Activated CD4-positive, alpha-beta memory T cell treated with anti-CD3 and anti-CD28 coated beads, Interleukin-2, amount 10 ng/mL, durations not matched to agents 7 days and 5 days (primary cell): ENCODE measurements around the gene ONECUT1. TPM values are rescaled to one million over a fixed set of nuclear protein-coding genes. Genes with fewer than 3 reads are reported as not detected.
A peak's percentile ranks its signal among the peaks of the same experiment; 100 is the strongest.

Source experiments
- CTCF ChIA-PET: fragments of 350-600 bp; sonication (Branson Sonifier 250); formaldehyde crosslinking; loops from one replicate; lab custom pipeline; 2021; ENCODE audit warnings: antibody characterized with exemption, inconsistent platforms; lab: Charles Lee
- POLR2A ChIA-PET: fragments of 350-600 bp; sonication (Branson Sonifier 250); formaldehyde crosslinking; loops from one replicate; lab custom pipeline; 2021; ENCODE audit warnings: antibody characterized with exemption; lab: Charles Lee
- DNase-seq: peaks from one replicate; pipeline ENCODE4 v3.0.0-alpha.2; 2020
- H3K27ac Mint-ChIP-seq: one replicate; pipeline ENCODE4 v1.8.0; 2021; ENCODE audit warnings: mild to moderate bottlenecking, mixed read lengths
- H3K27me3 Mint-ChIP-seq: one replicate; pipeline ENCODE4 v1.8.0; 2021; ENCODE audit warnings: mixed read lengths
- H3K36me3 Mint-ChIP-seq: one replicate; pipeline ENCODE4 v1.8.0; 2021; ENCODE audit warnings: low read depth, mixed read lengths
- H3K4me1 Mint-ChIP-seq: one replicate; pipeline ENCODE4 v1.8.0; 2021; ENCODE audit warnings: mixed read lengths
- H3K4me3 Mint-ChIP-seq: one replicate; pipeline ENCODE4 v1.8.0; 2021; ENCODE audit warnings: mild to moderate bottlenecking, mixed read lengths
- H3K9me3 Mint-ChIP-seq: one replicate; pipeline ENCODE4 v1.8.0; 2021; ENCODE audit warnings: mixed read lengths
- total RNA-seq, 2 experiments: library from RNA; stranded (reverse); gene quantifications; one replicate each; pipeline ENCODE4 v1.2.3, GENCODE V29; 2021

The ONECUT1 gene
- total RNA-seq, 2 experiments from 2014 or later = not detected

DNA sequence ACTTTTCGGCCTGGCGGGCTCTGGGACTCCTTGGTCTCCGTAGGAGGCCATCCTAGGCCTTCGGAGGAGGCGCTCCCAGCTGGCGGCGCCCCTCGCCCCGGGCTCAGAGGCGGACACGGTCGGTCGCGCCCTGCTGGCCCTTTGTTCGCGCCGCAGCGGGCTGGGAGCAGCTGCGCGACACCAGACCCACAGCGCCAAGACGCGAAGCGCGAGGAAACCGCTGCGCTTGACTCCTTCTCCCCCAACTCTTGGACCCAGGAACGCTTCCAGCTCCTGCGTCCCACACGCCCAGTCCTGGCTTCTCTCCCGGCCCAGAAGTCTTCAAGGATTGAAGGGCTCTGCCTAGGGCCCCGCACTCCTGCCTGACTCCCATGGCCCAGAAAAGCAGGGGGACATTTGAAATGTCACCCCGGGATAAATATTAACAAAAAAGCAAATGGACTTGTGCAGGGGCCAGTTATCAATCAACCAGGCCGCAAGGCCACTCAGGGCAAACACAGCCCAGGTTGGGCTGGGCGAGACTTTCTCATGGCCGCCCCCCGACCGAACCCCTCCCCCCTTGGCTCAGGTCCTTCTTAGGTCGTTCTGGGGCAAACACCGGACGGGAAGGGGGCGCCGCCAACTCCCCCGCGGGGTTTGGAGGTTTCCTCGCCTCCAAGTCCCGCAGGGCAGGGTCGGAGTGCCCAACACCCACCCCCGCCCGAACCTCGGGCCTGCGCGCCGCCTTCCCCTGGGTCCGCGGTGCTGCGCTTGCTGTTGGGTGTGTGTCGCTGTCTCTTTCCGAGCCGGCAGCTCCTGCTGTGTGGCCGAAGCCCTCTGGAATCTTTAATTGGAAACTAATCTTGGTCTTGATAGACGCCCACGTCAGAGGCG is 5.1 kb downstream of the ONECUT1 start:
- peaks cover 20% of the 10 kb centered on the region for H3K4me1 Mint-ChIP-seq
- no peak overlapping the region for H3K4me3 Mint-ChIP-seq
- no peaks in the 10 kb centered on the region for H3K9me3 Mint-ChIP-seq
- H3K27ac Mint-ChIP-seq = no peak overlapping the region
- POLR2A ChIA-PET = no interaction called here
- DNase-seq = no peak
- CTCF ChIA-PET = no interaction called here
- H3K36me3 Mint-ChIP-seq = peaks cover 2% of the 10 kb centered on the region
- peaks cover 85% of the 10 kb centered on the region for H3K27me3 Mint-ChIP-seq

DNA sequence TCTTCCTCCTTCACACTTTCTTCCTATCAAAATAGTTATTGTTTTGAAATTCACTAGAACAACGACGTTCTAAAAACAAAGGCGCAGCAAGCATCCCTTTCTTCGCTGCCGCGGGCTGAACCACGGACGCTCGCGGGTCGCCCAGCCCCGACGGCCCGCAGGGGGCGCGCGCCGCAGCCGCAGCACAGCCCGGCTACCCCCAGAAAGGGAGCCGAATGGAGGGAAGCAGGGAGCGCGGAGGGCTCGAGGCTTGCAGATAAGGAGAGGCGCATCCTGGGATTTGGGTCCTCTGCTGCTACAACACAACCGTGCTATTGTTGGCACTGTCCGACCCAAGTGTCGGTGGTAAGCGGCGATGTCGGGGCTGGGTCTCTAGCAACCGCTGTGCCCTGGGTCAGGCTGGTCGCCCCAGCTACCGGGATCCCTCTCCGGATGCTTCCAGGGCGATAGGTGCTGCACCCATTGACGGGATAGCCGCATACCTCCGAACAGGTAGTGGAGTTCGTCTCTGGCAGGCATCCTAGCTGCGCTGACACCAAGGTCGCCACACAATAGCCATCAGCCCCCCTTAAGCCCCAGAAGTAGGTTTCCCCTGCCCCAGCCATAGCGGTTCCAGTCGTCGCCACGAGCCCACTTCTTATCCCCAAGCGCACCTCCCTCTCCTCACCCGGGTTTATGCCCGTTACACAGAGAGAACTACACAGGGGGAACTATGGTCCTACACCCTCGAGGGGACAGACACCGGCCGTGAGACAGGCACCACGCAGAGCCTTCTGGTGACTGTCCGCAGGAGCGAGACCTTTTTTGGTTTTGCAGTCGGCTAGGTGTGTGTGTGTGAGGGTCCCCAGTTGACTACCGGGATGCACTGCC is 6.0 kb downstream of the ONECUT1 start:
- peaks cover 18% of the 10 kb centered on the region for H3K4me1 Mint-ChIP-seq
- ChIA-PET CTCF (interaction anchor here (1.8 kb wide), 1 partner anchor 20 kb away, joined by 4 read pairs; no protein-coding TSS in a partner anchor), POLR2A (no interaction called here)
- no peak overlapping the region for H3K27ac Mint-ChIP-seq
- peaks cover 2% of the 10 kb centered on the region for H3K36me3 Mint-ChIP-seq
- no peaks in the 10 kb centered on the region for H3K9me3 Mint-ChIP-seq
- H3K27me3 Mint-ChIP-seq = peaks cover 86% of the 10 kb centered on the region
- no peak overlapping the region for H3K4me3 Mint-ChIP-seq
- no peak for DNase-seq

DNA sequence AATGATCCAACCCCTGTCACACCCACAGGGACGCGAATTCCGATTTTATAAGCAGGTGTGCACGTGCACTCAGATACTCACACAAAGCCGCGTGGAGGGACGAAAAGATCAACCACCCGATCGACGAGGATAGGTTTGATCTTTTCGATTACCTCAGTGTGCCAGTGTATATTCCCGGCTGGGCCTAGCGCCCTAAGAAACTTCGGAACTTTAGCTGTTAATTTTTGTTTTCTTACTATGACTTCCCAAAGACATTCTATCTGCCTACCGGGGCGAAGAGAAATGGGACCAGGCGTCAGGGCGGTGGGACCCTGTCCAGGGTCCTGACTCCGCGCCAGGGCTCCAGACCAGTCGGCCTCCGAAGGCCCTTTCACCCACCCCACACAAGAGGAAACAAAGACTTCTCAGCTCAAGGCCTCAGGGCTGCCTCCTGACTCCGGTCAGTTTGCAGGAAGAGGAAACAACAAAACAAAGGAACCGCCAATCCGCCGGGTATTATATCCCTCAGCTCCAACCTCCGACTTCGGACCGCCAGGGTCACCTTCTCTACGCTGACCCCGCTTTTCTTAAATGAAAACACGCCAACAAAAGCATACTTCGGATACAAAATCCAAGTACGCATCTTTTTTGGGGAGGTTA is 6.8 kb downstream of the ONECUT1 start:
- H3K27ac Mint-ChIP-seq = no peak overlapping the region
- peaks cover 17% of the 10 kb centered on the region for H3K4me1 Mint-ChIP-seq
- DNase-seq = no peak
- no peak overlapping the region for H3K4me3 Mint-ChIP-seq
- ChIA-PET CTCF (interaction anchor here (0.6 to 1.8 kb wide), 5 partner anchors 14 to 556 kb away, joined by 3 to 4 read pairs (median 3); no protein-coding TSS in a partner anchor), POLR2A (interaction anchor here (0.9 to 1.0 kb wide), 2 partner anchors 9 to 17 kb away, joined by 3 to 4 read pairs; no protein-coding TSS in a partner anchor)
- H3K36me3 Mint-ChIP-seq = peaks cover 2% of the 10 kb centered on the region
- H3K9me3 Mint-ChIP-seq = no peaks in the 10 kb centered on the region
- peaks cover 81% of the 10 kb centered on the region for H3K27me3 Mint-ChIP-seq

DNA sequence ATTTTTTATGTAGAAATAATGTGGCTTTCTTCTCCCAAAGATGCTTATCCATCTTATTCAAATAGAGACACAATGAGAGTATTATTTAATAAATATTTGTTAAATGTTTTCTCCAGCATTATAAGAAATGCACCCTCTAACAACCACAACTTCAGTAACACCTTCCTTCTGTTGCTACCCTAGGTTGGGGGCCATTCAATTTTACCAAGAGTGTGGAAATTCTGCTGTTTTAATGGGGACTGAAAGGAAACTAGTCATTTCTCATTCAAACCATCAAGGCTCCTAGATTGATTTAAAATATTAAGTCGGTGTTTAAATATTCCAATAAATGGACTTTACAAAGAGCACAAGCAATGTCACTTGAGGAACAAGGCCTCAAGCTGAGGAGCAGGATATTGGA is 7.6 kb downstream of the ONECUT1 start:
- Mint-ChIP-seq H3K4me1 (peaks cover 17% of the 10 kb centered on the region), H3K36me3 (peaks cover 2% of the 10 kb centered on the region), H3K9me3 (no peaks in the 10 kb centered on the region), H3K27ac (no peak overlapping the region), H3K4me3 (no peak overlapping the region), H3K27me3 (peaks cover 81% of the 10 kb centered on the region)
- POLR2A ChIA-PET = interaction anchor here (1.0 kb wide), 1 partner anchor 10 kb away, joined by 3 read pairs; no protein-coding TSS in a partner anchor
- DNase-seq = no peak
- CTCF ChIA-PET = interaction anchor here (0.5 to 1.8 kb wide), 5 partner anchors 13 to 23 kb away, joined by 3 to 4 read pairs (median 3); no protein-coding TSS in a partner anchor

DNA sequence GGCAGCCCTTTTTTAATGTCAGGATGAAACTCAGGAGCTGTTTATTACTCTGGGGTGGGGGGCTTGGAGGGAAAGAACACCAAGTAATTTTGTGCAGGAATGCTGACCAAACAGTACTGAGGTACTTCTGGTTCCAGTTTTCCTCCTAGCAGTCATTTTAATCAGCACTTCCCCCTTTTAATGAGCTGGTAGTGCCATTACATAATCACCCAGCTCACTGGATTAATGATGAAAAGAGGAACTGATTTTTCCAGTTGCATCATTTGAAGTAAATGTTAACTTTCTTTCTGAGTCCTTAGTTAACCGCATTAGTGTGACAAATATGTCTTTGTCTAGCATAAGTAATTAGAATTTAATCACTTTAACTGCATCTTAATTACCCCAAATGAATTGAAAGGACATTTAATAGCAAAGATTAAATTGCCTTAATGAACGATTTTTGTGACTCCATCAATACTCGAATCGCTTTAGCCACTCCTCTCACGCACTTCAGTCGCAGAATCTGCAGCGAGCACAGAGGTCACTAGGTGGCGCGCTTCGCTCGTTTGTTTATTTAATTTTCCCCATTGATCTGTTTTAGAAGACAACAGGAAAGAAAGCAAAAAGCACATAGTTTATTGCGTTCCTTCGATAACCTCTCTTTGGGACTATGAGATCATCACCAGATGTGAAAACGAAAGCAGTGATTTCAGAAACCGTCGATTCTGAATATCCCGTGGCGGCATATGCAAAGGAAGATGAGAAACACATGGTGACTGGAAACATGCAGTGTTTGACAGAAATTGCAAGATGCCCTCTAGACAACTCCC is 9.8 kb downstream of the ONECUT1 start:
- no peaks in the 10 kb centered on the region for H3K36me3 Mint-ChIP-seq
- peaks cover 16% of the 10 kb centered on the region for H3K4me1 Mint-ChIP-seq
- no peaks in the 10 kb centered on the region for H3K9me3 Mint-ChIP-seq
- CTCF ChIA-PET = interaction anchor here (0.8 to 1.4 kb wide), 3 partner anchors 30 to 449 kb away, joined by 3 to 4 read pairs (median 4); no protein-coding TSS in a partner anchor
- H3K4me3 Mint-ChIP-seq = no peak overlapping the region
- H3K27ac Mint-ChIP-seq = no peak overlapping the region
- H3K27me3 Mint-ChIP-seq = peaks cover 80% of the 10 kb centered on the region
- POLR2A ChIA-PET = no interaction called here
- DNase-seq = peak; percentile 80

DNA sequence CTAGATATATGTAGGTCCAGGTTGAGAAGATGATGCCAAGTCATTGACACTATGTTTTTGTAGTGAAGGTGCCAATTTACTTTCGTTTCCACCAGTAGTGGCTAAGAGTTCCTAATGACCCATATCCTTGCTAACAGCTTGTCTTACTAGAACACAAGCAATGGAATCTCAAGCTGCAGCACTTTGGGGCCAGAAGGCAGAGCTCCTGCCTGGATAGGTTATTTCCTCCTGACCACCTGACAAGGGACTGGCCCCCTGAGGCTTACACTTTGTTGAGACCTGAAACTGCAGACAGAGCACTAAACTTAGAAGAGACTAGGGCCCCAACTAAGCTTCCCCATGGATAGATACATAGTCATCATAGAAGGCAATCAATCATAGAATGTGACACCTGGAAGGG is 11.7 kb downstream of the ONECUT1 start:
- Mint-ChIP-seq H3K4me1 (peaks cover 14% of the 10 kb centered on the region), H3K27ac (no peak overlapping the region), H3K9me3 (no peaks in the 10 kb centered on the region), H3K4me3 (no peak overlapping the region), H3K27me3 (peaks cover 76% of the 10 kb centered on the region), H3K36me3 (no peaks in the 10 kb centered on the region)
- no peak for DNase-seq
- CTCF ChIA-PET = interaction anchor here (0.9 to 1.1 kb wide), 2 partner anchors 31 to 419 kb away, joined by 3 read pairs; no protein-coding TSS in a partner anchor
- POLR2A ChIA-PET = no interaction called here

DNA sequence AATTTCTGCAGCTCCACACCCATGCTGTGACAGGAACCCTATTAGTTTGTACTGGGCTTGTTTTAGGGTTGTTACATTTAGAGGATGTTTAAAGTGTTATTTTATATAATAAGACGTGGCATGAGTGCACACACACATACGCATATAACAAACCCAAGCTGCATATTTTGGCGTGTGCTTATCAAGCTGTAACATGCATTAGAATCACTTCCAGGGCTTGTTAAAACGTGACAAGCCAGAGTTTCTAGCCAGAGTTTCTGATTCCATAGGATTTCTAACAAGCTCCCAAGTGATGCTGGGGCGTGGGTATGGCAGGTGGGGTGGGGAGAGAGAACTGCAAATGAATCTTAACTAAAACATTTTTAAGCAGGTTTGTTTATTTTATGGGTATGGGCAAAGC is 17.4 kb downstream of the ONECUT1 start:
- Mint-ChIP-seq H3K36me3 (no peaks in the 10 kb centered on the region), H3K4me3 (no peak overlapping the region), H3K27me3 (peaks cover 70% of the 10 kb centered on the region), H3K27ac (no peak overlapping the region), H3K4me1 (no peaks in the 10 kb centered on the region), H3K9me3 (no peaks in the 10 kb centered on the region)
- POLR2A ChIA-PET = no interaction called here
- DNase-seq = no peak
- CTCF ChIA-PET = no interaction called here

DNA sequence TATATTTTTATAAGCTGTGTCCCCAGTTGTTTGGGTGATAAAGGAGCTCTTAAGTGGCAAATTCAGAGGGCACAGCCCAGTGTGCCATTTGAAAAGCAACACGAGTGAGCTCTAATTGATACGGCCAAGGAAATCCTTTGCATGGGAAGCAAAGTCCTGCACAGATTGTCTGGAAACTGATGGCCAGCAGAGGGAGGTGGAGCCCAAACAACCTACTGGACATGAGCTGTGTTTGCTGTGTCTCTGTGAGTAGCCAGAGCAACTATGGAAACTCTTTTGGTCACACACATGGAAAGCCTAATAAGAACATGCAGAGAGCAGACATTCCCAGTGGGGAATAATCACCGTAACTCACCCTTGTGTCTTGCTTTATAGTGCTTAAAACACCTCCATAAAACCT is 24.4 kb downstream of the ONECUT1 start:
- ChIA-PET POLR2A (no interaction called here), CTCF (interaction anchor here (0.6 kb wide), 1 partner anchor 103 kb away, joined by 3 read pairs; no protein-coding TSS in a partner anchor)
- no peak for DNase-seq
- H3K27me3 Mint-ChIP-seq = peaks cover 39% of the 10 kb centered on the region
- no peaks in the 10 kb centered on the region for H3K4me1 Mint-ChIP-seq
- no peak overlapping the region for H3K27ac Mint-ChIP-seq
- no peaks in the 10 kb centered on the region for H3K9me3 Mint-ChIP-seq
- H3K36me3 Mint-ChIP-seq = no peaks in the 10 kb centered on the region
- no peak overlapping the region for H3K4me3 Mint-ChIP-seq

DNA sequence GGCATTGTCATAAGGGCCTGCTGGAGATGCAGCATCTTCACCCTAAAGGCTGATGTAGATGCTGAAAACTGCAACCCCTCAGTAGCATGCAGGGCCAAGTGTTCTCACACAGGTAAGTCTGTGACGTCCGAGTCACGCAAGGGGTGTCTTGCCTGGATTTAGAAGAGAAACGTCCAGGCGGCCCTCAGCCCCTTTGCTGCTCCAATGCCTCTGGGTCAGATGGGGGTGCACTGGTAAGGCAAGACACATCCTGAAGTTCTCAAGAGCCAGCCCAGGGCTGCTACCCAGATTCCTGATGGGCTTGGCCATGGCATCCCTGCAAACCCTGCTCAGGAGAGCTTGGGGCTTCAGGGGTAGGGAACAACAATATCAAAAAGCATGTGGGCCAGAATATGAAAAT is 25.4 kb downstream of the ONECUT1 start:
- POLR2A ChIA-PET = no interaction called here
- Mint-ChIP-seq H3K36me3 (no peaks in the 10 kb centered on the region), H3K27me3 (peaks cover 38% of the 10 kb centered on the region), H3K27ac (no peak overlapping the region), H3K4me1 (peaks cover 3% of the 10 kb centered on the region), H3K9me3 (no peaks in the 10 kb centered on the region), H3K4me3 (no peak overlapping the region)
- DNase-seq = no peak
- CTCF ChIA-PET = interaction anchor here (0.6 kb wide), 1 partner anchor 661 kb away, joined by 4 read pairs; no protein-coding TSS in a partner anchor

DNA sequence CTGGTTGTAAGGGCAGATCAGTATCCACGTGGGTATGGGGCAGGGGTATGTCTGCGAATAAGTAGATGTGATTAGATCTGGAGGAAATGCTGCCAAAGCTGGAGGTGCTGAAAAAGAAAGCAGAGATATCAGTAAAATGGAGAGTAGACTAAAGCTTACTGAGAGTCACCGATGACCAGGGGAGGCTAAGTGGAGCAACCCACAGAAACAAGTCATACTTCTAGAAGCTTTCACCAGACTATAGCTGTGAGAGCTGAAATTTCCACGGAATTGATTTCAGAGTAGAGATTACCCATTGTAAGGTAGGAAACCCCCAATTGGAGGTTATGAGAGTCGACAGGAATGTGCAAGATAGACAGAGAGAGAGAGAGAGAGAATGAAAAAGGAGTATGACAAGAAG is 27.5 kb downstream of the ONECUT1 start:
- H3K36me3 Mint-ChIP-seq = no peaks in the 10 kb centered on the region
- no peak for DNase-seq
- no peak overlapping the region for H3K27ac Mint-ChIP-seq
- peaks cover 3% of the 10 kb centered on the region for H3K4me1 Mint-ChIP-seq
- H3K27me3 Mint-ChIP-seq = peaks cover 33% of the 10 kb centered on the region
- no peaks in the 10 kb centered on the region for H3K9me3 Mint-ChIP-seq
- no peak overlapping the region for H3K4me3 Mint-ChIP-seq
- CTCF ChIA-PET = no interaction called here
- POLR2A ChIA-PET = no interaction called here

DNA sequence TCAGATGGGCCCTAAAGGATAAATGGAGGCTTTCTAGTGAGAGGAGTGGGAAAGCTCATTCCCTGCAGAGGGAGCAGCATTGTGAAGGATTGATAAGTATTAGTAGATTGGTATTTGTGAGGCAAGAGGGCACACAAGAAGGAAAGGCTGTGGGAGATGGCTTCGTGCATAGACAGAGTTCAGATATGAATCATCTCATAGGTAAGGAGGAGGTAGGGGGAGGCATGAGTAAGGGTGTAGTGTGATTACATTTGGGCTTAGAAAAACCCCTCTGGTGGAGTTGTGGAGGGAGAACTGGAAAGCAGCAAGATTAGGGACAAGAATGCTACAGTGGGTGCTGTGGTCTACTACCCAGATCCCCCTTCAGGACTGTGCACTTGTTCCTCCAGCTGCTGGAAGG is 29.6 kb downstream of the ONECUT1 start:
- DNase-seq = no peak
- no peaks in the 10 kb centered on the region for H3K36me3 Mint-ChIP-seq
- peaks cover 3% of the 10 kb centered on the region for H3K4me1 Mint-ChIP-seq
- no peak overlapping the region for H3K4me3 Mint-ChIP-seq
- no peak overlapping the region for H3K27ac Mint-ChIP-seq
- POLR2A ChIA-PET = no interaction called here
- CTCF ChIA-PET = no interaction called here
- H3K9me3 Mint-ChIP-seq = no peaks in the 10 kb centered on the region
- peaks cover 37% of the 10 kb centered on the region for H3K27me3 Mint-ChIP-seq

DNA sequence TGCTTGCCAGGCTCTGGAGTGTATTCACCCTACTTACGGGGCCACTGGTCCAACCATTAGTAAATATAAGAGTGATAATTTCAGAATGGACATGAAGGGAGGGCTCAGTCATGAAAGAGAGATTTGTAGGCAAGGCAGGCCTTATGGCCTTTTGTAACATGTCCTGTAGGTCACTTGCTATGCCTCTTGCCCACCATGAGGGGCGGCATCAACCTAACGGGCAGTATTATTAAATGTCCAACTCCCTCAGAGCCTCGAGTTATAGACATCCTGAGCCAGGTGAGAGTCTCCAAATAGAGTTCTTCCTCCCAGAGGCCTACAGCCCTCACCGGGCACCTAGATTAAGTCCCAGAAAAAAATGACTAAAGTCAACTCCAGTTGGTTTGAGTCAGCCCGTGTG is 30.2 kb downstream of the ONECUT1 start:
- no peak for DNase-seq
- POLR2A ChIA-PET = no interaction called here
- Mint-ChIP-seq H3K27ac (no peak overlapping the region), H3K4me3 (no peak overlapping the region), H3K4me1 (peaks cover 3% of the 10 kb centered on the region), H3K27me3 (peaks cover 40% of the 10 kb centered on the region), H3K9me3 (no peaks in the 10 kb centered on the region), H3K36me3 (no peaks in the 10 kb centered on the region)
- CTCF ChIA-PET = no interaction called here
